ENCODE measurements around the gene EHBP1.

GRCh38 chr2:62897187-62897827, 191.8 kb downstream of the EHBP1 start:
- TF ChIP-seq TEAD4 (IDR thresholded peaks at IDR 0.05) (no peak), TCF12 (IDR thresholded peaks at IDR 0.05; ENCODE audit: low read depth) (no peak)
